ENCODE data around the gene AURKA.

Gene AURKA

DNA sequence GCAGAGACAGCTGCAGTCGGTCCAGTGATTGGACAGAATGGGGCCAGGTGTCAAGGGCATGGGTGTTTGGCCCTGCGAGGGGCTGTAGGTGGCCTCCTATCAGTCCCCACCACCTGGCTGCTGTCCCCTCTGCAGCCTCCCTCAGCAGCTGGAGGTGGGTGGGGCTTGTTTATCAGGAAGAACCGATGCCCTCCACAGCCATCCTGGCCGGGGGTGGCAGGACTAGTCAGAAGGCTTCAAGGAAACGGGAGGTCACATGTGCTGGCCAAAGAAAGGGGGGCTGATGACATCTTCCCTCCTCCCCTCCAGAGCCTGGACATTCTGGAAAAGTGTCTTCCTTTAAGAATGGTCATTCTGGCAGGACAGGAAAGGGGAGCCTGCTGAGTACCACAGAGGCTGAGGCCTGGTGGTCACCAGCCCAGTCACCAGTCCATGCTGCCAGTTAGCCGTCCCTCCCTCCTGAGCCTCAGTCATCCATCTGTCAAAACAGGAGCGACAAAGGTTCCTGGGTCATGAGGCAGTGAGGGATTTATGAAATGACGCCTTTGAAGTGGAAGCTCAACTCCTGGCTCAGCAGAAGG lies 29.1 kb downstream of the AURKA start:
- Histone ChIP-seq H2AFZ (no peak overlapping the region), H3K79me2 (peaks cover 6% of the 10 kb centered on the region), H3K36me3 (ENCODE audit: control insufficient read depth, insufficient read depth, low read length) (no peaks in the 10 kb centered on the region), H3K9ac (no peak overlapping the region), H3K4me1 (peaks cover 9% of the 10 kb centered on the region), H3K27me3 (ENCODE audit: control insufficient read depth, insufficient read depth, low read length) (no peaks in the 10 kb centered on the region), H3K27ac (no peak overlapping the region), H3K4me3 (ENCODE audit: low read depth, low read length) (no peak overlapping the region), H3K4me2 (ENCODE audit: low read length) (no peak overlapping the region), H3K9me3 (ENCODE audit: control insufficient read depth, low read length) (no peaks in the 10 kb centered on the region)
- TF ChIP-seq, protein P1, sequence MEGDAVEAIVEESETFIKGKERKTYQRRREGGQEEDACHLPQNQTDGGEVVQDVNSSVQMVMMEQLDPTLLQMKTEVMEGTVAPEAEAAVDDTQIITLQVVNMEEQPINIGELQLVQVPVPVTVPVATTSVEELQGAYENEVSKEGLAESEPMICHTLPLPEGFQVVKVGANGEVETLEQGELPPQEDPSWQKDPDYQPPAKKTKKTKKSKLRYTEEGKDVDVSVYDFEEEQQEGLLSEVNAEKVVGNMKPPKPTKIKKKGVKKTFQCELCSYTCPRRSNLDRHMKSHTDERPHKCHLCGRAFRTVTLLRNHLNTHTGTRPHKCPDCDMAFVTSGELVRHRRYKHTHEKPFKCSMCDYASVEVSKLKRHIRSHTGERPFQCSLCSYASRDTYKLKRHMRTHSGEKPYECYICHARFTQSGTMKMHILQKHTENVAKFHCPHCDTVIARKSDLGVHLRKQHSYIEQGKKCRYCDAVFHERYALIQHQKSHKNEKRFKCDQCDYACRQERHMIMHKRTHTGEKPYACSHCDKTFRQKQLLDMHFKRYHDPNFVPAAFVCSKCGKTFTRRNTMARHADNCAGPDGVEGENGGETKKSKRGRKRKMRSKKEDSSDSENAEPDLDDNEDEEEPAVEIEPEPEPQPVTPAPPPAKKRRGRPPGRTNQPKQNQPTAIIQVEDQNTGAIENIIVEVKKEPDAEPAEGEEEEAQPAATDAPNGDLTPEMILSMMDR (IDR thresholded peaks at IDR 0.05) = no peak

GRCh38 chr20:56361900-56362299 lies 30.1 kb downstream of the AURKA start:
- H2AFZ ChIP-seq = no peak overlapping the region
- no peaks in the 10 kb centered on the region for H3K9me3 ChIP-seq (ENCODE audit: control insufficient read depth, low read length)
- TF ChIP-seq, protein P1 (IDR thresholded peaks at IDR 0.05) = no peak
- no peak overlapping the region for H3K4me2 ChIP-seq (ENCODE audit: low read length)
- H3K9ac ChIP-seq = no peak overlapping the region
- peaks cover 9% of the 10 kb centered on the region for H3K4me1 ChIP-seq
- no peaks in the 10 kb centered on the region for H3K36me3 ChIP-seq (ENCODE audit: control insufficient read depth, insufficient read depth, low read length)
- H3K79me2 ChIP-seq = peaks cover 6% of the 10 kb centered on the region
- H3K4me3 ChIP-seq (ENCODE audit: low read depth, low read length) = no peak overlapping the region
- H3K27ac ChIP-seq = no peak overlapping the region
- H3K27me3 ChIP-seq (ENCODE audit: control insufficient read depth, insufficient read depth, low read length) = no peaks in the 10 kb centered on the region

GRCh38 chr20:56360908-56361205 lies 31.2 kb downstream of the AURKA start:
- H3K27ac ChIP-seq = no peak overlapping the region

GRCh38 chr20:56360133-56360907 lies 31.7 kb downstream of the AURKA start:
- H3K4me3 ChIP-seq (ENCODE audit: low read depth, low read length) = peak overlapping the region; percentile 56
- H3K79me2 ChIP-seq = peaks cover 6% of the 10 kb centered on the region
- H3K27ac ChIP-seq = peak overlapping the region; percentile 20
- H3K4me1 ChIP-seq = peaks cover 9% of the 10 kb centered on the region
- no peaks in the 10 kb centered on the region for H3K9me3 ChIP-seq (ENCODE audit: control insufficient read depth, low read length)
- TF ChIP-seq, protein P1 (IDR thresholded peaks at IDR 0.05) = no peak
- no peak overlapping the region for H2AFZ ChIP-seq
- peak overlapping the region; percentile 66 for H3K4me2 ChIP-seq (ENCODE audit: low read length)
- H3K36me3 ChIP-seq (ENCODE audit: control insufficient read depth, insufficient read depth, low read length) = no peaks in the 10 kb centered on the region
- H3K27me3 ChIP-seq (ENCODE audit: control insufficient read depth, insufficient read depth, low read length) = no peaks in the 10 kb centered on the region
- H3K9ac ChIP-seq = no peak overlapping the region

More at GRCh38 chr20:56360908-56361205, 31.2 kb downstream of the AURKA start:
- H3K36me3 ChIP-seq (ENCODE audit: control insufficient read depth, insufficient read depth, low read length) = no peaks in the 10 kb centered on the region
- TF ChIP-seq, protein P1 (IDR thresholded peaks at IDR 0.05) = no peak
- H3K9me3 ChIP-seq (ENCODE audit: control insufficient read depth, low read length) = no peaks in the 10 kb centered on the region
- H3K79me2 ChIP-seq = peaks cover 6% of the 10 kb centered on the region
- no peak overlapping the region for H3K9ac ChIP-seq
- H3K27me3 ChIP-seq (ENCODE audit: control insufficient read depth, insufficient read depth, low read length) = no peaks in the 10 kb centered on the region
- no peak overlapping the region for H2AFZ ChIP-seq
- H3K4me1 ChIP-seq = peaks cover 9% of the 10 kb centered on the region
- H3K4me2 ChIP-seq (ENCODE audit: low read length) = no peak overlapping the region
- no peak overlapping the region for H3K4me3 ChIP-seq (ENCODE audit: low read depth, low read length)
